ENCODE measurements around the gene HOGA1.

Gene HOGA1

GRCh38 chr10:97549587-97550322 lies 34.4 kb upstream of the HOGA1 start:
- TF ChIP-seq SIN3A (IDR thresholded peaks at IDR 0.05; ENCODE audit: borderline replicate concordance, insufficient read depth, low read length) (no peak), POLR2AphosphoS5 (IDR thresholded peaks at IDR 0.05; ENCODE audit: low read depth, low read length) (no peak), FOXP2 (optimal IDR thresholded peaks at IDR 0.05; ENCODE audit: borderline replicate concordance, extremely low read depth, extremely low read length, insufficient read depth) (no peak), REST (IDR thresholded peaks at IDR 0.05; ENCODE audit: insufficient read depth in 1 of 2, low read depth in 2 of 2, low read length in 2 of 2) (no peak), TAF1 (IDR thresholded peaks at IDR 0.05; ENCODE audit: borderline replicate concordance, insufficient read depth, low read length) (no peak)

GRCh38 chr10:97550336-97551149 lies 33.6 kb upstream of the HOGA1 start:
- TF ChIP-seq TAF1 (IDR thresholded peaks at IDR 0.05; ENCODE audit: borderline replicate concordance, insufficient read depth, low read length): no peak
- TF ChIP-seq REST (IDR thresholded peaks at IDR 0.05; ENCODE audit: insufficient read depth in 1 of 2, low read depth in 2 of 2, low read length in 2 of 2): no peak
- TF ChIP-seq SIN3A (IDR thresholded peaks at IDR 0.05; ENCODE audit: borderline replicate concordance, insufficient read depth, low read length): no peak
- no peak for TF ChIP-seq FOXP2 (optimal IDR thresholded peaks at IDR 0.05; ENCODE audit: borderline replicate concordance, extremely low read depth, extremely low read length, insufficient read depth)
- no peak for TF ChIP-seq POLR2AphosphoS5 (IDR thresholded peaks at IDR 0.05; ENCODE audit: low read depth, low read length)

- TF ChIP-seq REST (IDR thresholded peaks at IDR 0.05; ENCODE audit: insufficient read depth in 1 of 2, low read depth in 2 of 2, low read length in 2 of 2): no peak
- TF ChIP-seq POLR2AphosphoS5 (IDR thresholded peaks at IDR 0.05; ENCODE audit: low read depth, low read length): no peak
- no peak for TF ChIP-seq SIN3A (IDR thresholded peaks at IDR 0.05; ENCODE audit: borderline replicate concordance, insufficient read depth, low read length)
- no peak for TF ChIP-seq TAF1 (IDR thresholded peaks at IDR 0.05; ENCODE audit: borderline replicate concordance, insufficient read depth, low read length)
- TF ChIP-seq FOXP2 (optimal IDR thresholded peaks at IDR 0.05; ENCODE audit: borderline replicate concordance, extremely low read depth, extremely low read length, insufficient read depth): no peak
Measured at GRCh38 chr10:97551271-97551670, 32.9 kb upstream of the HOGA1 start.

- peak; percentile 58 for TF ChIP-seq FOXP2 (optimal IDR thresholded peaks at IDR 0.05; ENCODE audit: borderline replicate concordance, extremely low read depth, extremely low read length, insufficient read depth)
- no peak for TF ChIP-seq SIN3A (IDR thresholded peaks at IDR 0.05; ENCODE audit: borderline replicate concordance, insufficient read depth, low read length)
Measured at GRCh38 chr10:97553575-97554031, 30.6 kb upstream of the HOGA1 start.

GRCh38 chr10:97563337-97563736 lies 20.9 kb upstream of the HOGA1 start:
- no peak for TF ChIP-seq SIN3A (IDR thresholded peaks at IDR 0.05; ENCODE audit: borderline replicate concordance, insufficient read depth, low read length)
- no peak for TF ChIP-seq TAF1 (IDR thresholded peaks at IDR 0.05; ENCODE audit: borderline replicate concordance, insufficient read depth, low read length)
- TF ChIP-seq REST (IDR thresholded peaks at IDR 0.05; ENCODE audit: insufficient read depth in 1 of 2, low read depth in 2 of 2, low read length in 2 of 2): no peak
- TF ChIP-seq FOXP2 (optimal IDR thresholded peaks at IDR 0.05; ENCODE audit: borderline replicate concordance, extremely low read depth, extremely low read length, insufficient read depth): no peak
- no peak for TF ChIP-seq POLR2AphosphoS5 (IDR thresholded peaks at IDR 0.05; ENCODE audit: low read depth, low read length)

Data from PFSK-1 (cell line).